SK-N-MC (cell line): ENCODE measurements around the gene RHOA.

Experiments used
- EZH2 ChIP-seq: fragments of 200-600 bp; sonication (generic); IDR thresholded peaks from one replicate; pipeline ENCODE4 v1.6.1; 2017; ENCODE audit warnings: antibody characterized with exemption
- POLR2AphosphoS5 ChIP-seq: IDR thresholded peaks from 2 replicates; pipeline ENCODE4 v1.6.1; 2012; ENCODE audit warnings: mild to moderate bottlenecking, low read depth, low read length, borderline replicate concordance

GRCh38 chr3:49401766-49402165 is 10.0 kb downstream of the RHOA start:
- TF ChIP-seq POLR2AphosphoS5 (no peak), EZH2 (no peak)
